HG03342 (cell line): ENCODE data around the gene EXOC3L1.

Experiments
- ATAC-seq: cut with Tn5 transposase; IDR thresholded peaks from one replicate; pipeline ENCODE4 v1.9.1; 2021; ENCODE audit warnings: mild to moderate bottlenecking, moderate library complexity; ENCODE audit not compliant: unreplicated experiment

Gene EXOC3L1

DNA sequence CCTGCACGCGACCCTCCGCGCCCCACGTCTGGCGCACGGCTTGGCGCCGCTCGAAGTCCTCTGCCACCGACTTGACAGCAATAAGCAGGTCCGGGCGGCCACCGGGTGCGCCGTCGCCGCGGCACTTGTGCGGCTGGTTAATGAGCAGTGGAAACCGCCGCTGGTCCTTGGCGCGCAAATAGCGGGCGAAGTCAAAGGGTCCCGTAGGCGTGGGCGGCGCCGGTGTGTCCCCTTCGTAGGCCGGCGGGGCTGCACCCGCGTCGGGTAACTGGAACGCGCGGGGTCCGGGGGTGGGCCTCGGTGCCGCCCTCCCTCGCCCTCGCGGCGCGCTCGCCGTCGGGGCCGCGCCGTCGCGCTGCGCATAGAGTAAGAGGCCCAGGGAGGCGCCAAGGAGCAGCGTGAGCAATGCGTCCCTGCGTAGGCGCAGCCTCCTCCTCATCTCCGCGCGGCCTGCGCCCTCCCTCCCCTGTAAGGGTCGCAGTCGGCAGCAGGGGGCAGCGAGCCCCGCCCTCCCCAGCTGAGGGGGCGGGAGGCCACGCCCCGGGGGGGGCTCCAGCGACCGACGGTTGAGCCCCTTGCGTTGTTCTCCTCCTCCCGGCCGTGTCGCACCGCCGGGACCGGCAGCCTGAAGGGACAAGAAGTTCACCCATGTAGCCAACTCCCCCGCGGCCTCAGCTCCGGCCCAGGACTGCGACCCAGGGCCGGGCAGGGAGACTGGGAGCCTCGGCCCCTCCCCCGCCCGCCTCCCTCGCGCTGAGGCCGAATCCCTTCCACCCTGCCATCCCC, 39.7 kb downstream of the EXOC3L1 start:
- peak; percentile 48 for ATAC-seq

DNA sequence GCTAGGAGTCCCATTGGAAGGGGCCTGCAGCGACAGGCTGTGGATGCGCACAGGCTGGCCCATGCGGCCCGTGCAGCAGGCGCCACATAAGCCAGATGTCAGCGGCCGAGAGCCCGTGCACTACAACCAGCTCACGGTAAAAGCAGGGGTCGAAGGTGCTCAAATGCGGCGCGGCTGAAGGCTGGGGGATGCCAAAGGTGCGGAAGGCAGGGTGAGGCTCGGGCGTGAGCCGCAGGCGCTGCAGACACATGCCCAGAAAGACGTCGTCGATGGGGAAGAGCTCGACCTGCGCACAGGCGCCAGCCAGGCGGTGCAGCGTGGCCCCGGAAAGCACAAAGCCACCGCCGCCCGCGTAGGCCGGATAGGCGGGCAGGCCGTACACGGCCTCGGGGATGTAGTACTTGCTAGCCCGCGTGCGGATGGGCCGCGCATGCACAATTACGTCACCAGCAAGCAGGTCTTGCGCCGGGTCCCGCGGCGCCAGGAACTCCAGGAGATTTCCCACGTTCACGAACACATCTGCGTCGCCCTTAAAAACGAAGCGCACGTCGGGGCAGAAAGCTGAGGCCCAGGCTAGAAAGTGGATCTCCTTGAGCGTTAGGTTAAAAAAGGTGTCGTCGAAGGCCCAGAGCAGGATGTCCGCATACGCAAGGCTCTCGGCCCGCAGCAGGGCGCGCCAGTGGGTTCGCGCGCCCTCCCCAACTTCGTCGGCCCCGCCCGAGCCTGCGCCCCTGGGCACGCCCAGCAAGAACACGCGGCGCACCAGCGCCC, 40.5 kb downstream of the EXOC3L1 start:
- no peak for ATAC-seq

DNA sequence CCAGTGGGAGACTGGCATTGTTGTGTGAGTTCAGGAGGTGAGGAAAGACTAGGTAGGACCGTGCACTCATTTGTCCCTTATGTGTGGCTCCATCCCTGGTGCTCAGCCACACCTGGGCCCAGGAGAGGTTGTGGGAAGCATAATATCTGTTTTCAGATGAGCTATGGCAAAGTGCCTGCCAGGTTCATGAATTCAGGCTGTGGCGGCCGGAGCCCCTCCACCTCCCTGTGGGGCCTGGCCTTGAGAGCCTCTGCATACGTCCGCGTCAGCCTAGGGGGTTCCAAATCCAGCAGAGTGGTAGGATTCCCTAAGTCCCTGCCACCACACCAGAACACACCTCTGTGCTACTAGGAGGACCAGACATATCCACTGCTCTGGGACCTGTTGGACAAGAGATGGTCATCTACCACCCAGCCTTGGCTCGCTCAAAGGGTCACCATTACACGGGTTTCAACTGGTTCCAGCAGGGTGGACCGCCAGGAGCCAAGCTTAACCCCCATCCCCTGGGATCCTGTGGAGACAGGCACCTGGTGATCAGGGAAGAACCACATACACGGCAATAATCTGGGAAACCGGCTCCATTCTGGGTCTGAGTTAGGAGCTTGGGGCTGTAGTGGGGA, 41.2 kb downstream of the EXOC3L1 start:
- ATAC-seq, result no peak

DNA sequence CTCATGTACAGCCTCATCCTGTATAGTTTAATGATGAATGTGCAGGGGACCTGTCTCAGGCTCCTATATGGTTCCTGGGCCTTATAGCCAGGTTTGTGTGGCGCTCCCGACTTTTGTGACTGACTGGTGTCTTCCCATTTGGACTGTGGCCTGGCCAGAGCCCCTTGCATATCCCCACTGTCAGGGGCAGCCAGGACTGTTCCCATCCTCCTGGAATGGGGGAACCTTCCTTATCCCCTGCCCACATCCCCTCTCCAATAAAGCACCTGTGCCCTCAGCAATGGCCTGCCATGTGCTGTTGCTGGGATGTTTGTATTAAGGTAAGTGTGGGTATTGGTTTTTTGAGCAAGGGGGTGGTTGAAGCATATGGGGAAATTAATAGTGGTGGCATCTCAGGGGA, 41.7 kb downstream of the EXOC3L1 start:
- no peak for ATAC-seq

DNA sequence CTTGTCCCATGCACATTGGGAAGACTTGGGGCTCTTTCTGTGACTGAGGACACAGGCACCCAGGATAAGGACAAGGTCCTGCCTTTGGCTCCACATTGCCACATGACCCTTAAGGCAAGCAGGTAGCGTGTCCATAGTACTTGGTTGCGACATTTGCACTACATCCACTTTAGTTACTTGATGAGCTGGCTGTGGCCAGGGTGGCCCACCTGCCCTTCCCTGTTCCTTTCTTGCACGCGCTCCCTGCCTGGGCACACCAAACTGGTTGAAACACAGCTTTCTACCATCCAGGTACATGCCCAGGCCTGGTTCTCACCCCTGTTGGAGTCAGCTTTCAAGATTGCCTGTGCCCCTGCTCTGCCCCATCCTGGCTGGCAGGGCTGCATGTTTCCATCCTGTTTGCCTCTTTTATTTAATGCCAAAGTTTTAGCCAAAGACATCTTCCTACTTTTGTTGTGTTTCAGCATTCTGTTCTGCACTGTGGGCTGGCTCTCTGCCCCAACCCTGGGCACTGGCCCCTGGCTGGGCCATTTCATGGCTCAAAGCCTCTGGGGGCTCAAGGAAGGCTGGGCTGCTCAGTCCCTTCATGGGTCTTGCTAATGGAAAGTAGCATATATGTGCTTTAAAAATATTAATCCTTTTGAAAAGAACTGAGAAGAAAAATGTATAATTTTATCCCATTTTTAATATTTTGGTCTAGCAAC, 42.3 kb downstream of the EXOC3L1 start:
- no peak for ATAC-seq

DNA sequence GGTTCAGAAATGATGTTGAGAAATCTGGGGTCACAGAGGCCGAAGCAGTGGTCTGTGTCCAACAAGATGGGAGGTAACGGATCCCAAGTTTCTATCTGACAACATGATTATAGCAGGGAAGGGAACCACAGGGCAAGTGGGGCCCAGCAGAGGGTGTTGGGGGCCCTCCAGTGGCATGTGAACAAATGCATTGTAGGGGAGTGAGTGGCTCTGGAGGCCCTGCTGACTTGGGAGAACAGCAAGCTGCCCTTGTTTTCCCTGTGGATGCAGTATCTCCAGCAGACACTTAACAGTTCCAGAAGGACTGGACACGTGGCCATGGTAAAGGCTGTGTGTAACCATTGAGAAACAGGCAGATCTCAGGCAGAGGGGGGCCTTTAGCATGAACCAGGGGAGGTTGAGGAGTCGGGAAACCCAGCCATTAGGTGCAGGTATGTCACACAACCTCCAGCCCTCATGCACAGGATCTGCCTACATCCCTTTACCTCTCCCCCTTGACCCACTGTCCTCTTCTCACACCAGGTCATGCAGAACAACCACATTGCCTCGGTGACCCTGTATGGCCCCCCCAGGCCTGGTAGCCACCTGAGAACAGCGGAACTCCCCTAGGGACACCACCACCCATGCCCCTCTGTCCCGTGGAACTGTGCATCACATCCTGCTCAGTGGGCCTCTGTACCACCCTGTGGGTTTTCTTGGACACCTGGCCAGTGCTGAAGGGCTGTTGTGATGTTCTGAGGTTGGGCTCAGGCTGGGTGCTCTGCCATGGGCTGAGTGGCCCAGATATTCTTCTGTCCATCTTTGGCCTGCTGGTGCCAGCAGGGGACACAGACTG, 43.2 kb downstream of the EXOC3L1 start:
- no peak for ATAC-seq

DNA sequence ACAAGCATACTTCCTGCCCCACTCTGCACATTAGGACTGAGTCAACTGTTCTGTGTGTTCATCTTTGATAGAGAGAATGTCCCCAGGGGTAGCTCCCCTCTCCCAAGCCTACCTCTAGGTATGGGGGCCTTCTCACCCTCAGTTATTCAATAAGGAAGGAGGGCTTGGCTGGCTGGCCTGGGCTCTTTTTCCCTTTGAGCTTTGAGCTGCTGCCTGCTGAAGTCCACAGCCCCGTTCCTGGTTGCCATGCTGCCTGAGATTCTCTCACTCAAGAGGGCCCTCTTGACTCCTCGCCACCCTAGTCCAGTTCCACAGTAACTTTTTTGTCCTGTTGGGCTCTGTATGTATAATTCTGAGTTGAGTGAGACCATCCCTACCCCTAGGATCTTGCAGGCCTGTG, 44.2 kb downstream of the EXOC3L1 start:
- ATAC-seq, result no peak

DNA sequence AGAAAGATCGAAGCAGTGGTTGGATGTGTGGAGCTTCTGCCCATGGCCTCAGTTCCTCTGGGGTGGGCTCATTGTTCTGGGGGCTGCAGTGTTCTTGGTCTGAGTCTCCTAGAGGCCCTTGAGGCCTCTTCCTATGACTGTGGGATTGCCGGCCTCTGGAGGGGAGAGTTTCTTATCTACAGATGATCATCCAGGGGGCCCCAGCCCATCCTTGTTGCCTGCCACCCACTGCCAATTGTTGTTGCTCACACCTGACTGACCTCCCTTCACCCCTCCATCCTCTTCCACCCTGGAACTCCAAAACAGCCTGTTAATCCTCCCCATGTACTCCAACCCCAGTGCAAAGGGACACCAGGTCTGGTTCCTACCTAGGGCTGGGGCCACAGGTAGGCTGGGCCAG, 45.0 kb downstream of the EXOC3L1 start:
- no peak for ATAC-seq

DNA sequence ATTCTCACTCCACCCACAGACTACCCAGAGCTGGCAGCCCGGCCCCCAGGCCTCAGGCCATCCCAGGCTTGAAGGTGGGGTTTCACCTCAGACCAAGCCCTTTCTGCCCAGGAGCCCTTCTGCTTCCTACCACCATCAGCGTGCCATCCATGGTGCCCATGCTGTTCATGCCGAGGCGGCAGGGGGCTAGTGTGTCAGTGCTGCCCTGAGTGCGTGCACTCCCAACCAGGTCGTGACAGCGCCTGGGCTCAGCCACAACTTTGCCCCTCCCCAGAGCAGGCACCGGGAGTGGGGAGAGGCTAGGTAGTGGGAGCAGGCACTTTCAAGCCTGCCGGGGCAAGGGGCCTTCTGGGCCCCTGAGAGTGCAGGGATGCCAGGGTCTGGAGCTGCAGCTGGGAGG, 47.6 kb downstream of the EXOC3L1 start:
- ATAC-seq, result no peak

DNA sequence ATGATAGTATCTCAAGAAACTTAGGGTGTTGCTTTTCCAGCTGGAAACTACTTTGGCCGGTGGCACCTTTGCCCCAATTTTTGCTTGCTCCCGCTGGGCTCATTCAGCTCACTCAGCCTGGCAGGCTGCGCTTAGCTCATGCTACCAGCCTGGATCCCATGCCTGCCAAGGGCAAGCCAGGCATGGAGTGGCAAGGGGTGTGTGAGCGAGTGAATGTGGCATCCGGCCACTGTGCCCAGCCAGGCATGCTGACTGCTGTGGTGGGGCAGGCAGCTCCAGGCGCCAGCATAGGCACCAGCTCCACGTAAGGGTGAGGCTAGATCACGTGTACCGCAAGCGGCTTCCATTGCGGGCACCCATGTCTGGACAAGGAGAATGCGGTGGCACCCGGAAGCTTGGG, 48.5 kb downstream of the EXOC3L1 start:
- no peak for ATAC-seq

DNA sequence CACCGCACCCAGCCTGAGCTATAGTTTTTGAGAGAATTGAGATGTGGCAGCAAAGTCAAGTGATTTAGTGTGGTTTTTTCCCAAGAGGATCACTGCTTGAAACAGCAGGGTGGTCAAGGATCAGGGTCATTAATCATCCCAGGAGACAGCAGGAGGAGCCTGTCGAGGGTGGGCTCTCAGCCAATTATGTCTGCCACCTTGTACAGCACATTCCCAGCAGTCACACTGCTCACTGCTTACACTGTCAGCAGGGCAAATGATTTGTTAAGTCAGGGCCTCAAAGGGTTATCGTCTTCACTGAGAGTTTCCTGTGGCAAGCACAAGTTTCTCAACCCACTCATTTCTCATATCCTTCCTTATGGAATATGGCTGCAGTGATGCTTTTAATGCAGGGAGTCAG, 52.3 kb downstream of the EXOC3L1 start:
- ATAC-seq, result no peak
